K562 (cell line): ENCODE results near the gene UBXN1. TPM values are rescaled to one million over a fixed set of nuclear protein-coding genes. Genes with fewer than 3 reads are reported as not detected.

Experiments
- ATAC-seq: fragments of 200-7000 bp; cut with Tn5 transposase; 3 replicates; pipeline ENCODE4 v1.9.1; 2020; ENCODE audit warnings: moderate library complexity
- BruUV-seq: library from RNA; stranded (reverse); fragments of 400-500 nt; replicated peaks from 2 replicates; lab custom pipeline; 2021; lab: Mats Ljungman, UMichigan
- CTCF ChIA-PET: fragments of 300-600 bp; formaldehyde crosslinking; extraction: SDS; loops from one replicate; lab custom pipeline; 2021; ENCODE audit warnings: low intra/inter-chr PET ratio; lab: Yijun Ruan, JAX
- POLR2A ChIA-PET: fragments of 300-600, 350-650 bp; sonication (Branson Sonifier 250); formaldehyde crosslinking; extraction: SDS; loops from one replicate; lab custom pipeline; 2021; ENCODE audit warnings: antibody characterized with exemption, inconsistent platforms; lab: Yijun Ruan, JAX
- DNase-seq, 4 experiments: peaks; one replicate each; pipeline versions ENCODE4 v3.0.0 to v3.0.0-alpha.2; 2011 to 2018; ENCODE audit warnings: low spot score in 3 of 4, mixed read lengths in 3 of 4; ENCODE audit errors: extremely low read depth in 1 of 4
- FAIRE-seq: peaks from 2 replicates; lab custom pipeline; 2011; peaks lifted over from hg19 to GRCh38; lab: Jason Lieb, UNC
- H2AFZ ChIP-seq: 2 replicates; pipeline ENCODE4 v1.6.0; 2011; ENCODE audit warnings: low read depth, low read length, control low read depth, inconsistent platforms
- H3K27ac ChIP-seq: fragments of 200-600 bp; 3 replicates; pipeline ENCODE4 v1.8.0; 2011; ENCODE audit warnings: low read depth, mild to moderate bottlenecking, control low read depth, inconsistent platforms, low read length, moderate library complexity, mixed read lengths; ENCODE audit errors: extremely low read depth
- H3K27me3 ChIP-seq, 2 experiments: fragments of 300-600 bp in 1 of 2; 2 replicates in 1 of 2; 3 replicates in 1 of 2; pipeline versions ENCODE4 v1.6.0 to v1.8.0; 2011; ENCODE audit warnings: inconsistent platforms in 2 of 2, low read length in 2 of 2, mild to moderate bottlenecking in 1 of 2, mixed read lengths in 1 of 2, moderate library complexity in 1 of 2; ENCODE audit not compliant: control insufficient read depth in 2 of 2, insufficient read depth in 2 of 2
- H3K36me3 ChIP-seq: fragments of 300-600 bp; 3 replicates; pipeline ENCODE4 v1.8.0; 2011; ENCODE audit warnings: mild to moderate bottlenecking, low read length, inconsistent platforms; ENCODE audit not compliant: control insufficient read depth, insufficient read depth
- H3K4me1 ChIP-seq, 2 experiments: fragments of 200-600 bp in 1 of 2; replicated peaks in 1 of 2; 2 replicates in 1 of 2; 3 replicates in 1 of 2; pipeline versions ENCODE4 v1.5.1 to v1.8.0; 2011; ENCODE audit warnings: inconsistent platforms in 2 of 2, low read length in 2 of 2, mild to moderate bottlenecking in 1 of 2, mixed read lengths in 1 of 2, moderate library complexity in 1 of 2; ENCODE audit not compliant: control insufficient read depth in 2 of 2, insufficient read depth in 2 of 2
- H3K4me2 ChIP-seq: 2 replicates; pipeline ENCODE4 v1.6.1; 2011; ENCODE audit warnings: low read length, control low read depth, inconsistent platforms, mixed read lengths; ENCODE audit not compliant: insufficient read depth
- H3K4me3 ChIP-seq: fragments of 200-600 bp; sonication (generic), shearing (Covaris generic); 2 replicates; pipeline ENCODE4 v1.5.1; 2016; ENCODE audit warnings: control low read depth, inconsistent platforms
- H3K79me2 ChIP-seq: fragments of 200-600 bp; 3 replicates; pipeline ENCODE4 v1.8.0; 2011; ENCODE audit warnings: low read length, inconsistent platforms; ENCODE audit not compliant: control insufficient read depth, insufficient read depth
- H3K9ac ChIP-seq, 2 experiments: 2 replicates each; pipeline versions ENCODE4 v1.6.0 to v1.6.1; 2011; ENCODE audit warnings: low read depth in 2 of 2, low read length in 2 of 2, control low read depth in 1 of 2, inconsistent platforms in 1 of 2, mild to moderate bottlenecking in 1 of 2, mixed read lengths in 1 of 2; ENCODE audit not compliant: insufficient read depth in 1 of 2
- H3K9me1 ChIP-seq: one replicate; pipeline ENCODE4 v1.6.0; 2011; ENCODE audit warnings: inconsistent platforms, mild to moderate bottlenecking, low read length, moderate library complexity; ENCODE audit not compliant: control insufficient read depth, insufficient read depth
- H3K9me3 ChIP-seq: replicated peaks from 2 replicates; pipeline ENCODE4 v1.5.1; 2011; ENCODE audit warnings: low read depth, low read length, inconsistent platforms; ENCODE audit not compliant: control insufficient read depth, insufficient read depth
- H4K20me1 ChIP-seq: replicated peaks from 2 replicates; pipeline ENCODE4 v1.6.1; 2011; ENCODE audit warnings: low read length, inconsistent platforms, mixed read lengths; ENCODE audit not compliant: control insufficient read depth, insufficient read depth
- IRF2 ChIP-seq: sonication (generic); formaldehyde crosslinking; IDR thresholded peaks from 2 replicates; pipeline ENCODE4 v1.8.1; 2022; ENCODE audit warnings: mild to moderate bottlenecking, missing genetic modification reagents
- KAT2B ChIP-seq: IDR thresholded peaks from one replicate; pipeline ENCODE4 v1.6.1; 2012; ENCODE audit warnings: low read depth, mild to moderate bottlenecking, control low read depth, inconsistent platforms, low read length, moderate library complexity
- SMAD4 ChIP-seq: fragments of 250-450 bp; sonication (Bioruptor Pico); conservative IDR thresholded peaks from 2 replicates; pipeline ENCODE4 v1.8.0; 2021; ENCODE audit warnings: inconsistent platforms, mild to moderate bottlenecking, moderate library complexity
- TFAP4 ChIP-seq: sonication (generic); formaldehyde crosslinking; IDR thresholded peaks from 2 replicates; pipeline ENCODE4 v1.8.0; 2022; ENCODE audit warnings: missing genetic modification reagents, mild to moderate bottlenecking, moderate library complexity, borderline replicate concordance
- WGBS: fragments of 100-300 bp; shearing (Covaris generic); methylation state at CpG from one replicate; pipeline ENCODE4 v1.1.6; 2016; ENCODE audit warnings: low coverage, mixed read lengths; ENCODE audit not compliant: insufficient coverage; ENCODE audit errors: missing lambda C conversion rate; 5-methylcytosine and 5-hydroxymethylcytosine counted together
- in situ Hi-C: fragments of 300-500 bp; cut with MboI; formaldehyde crosslinking; loops from 4 replicates; pipeline ENCODE4 v1.15.0; 2018; ENCODE audit warnings: inconsistent platforms, mixed read lengths
- intact Hi-C: fragments of 100-400 bp; cut with micrococcal nuclease; formaldehyde crosslinking; loops from 2 replicates; pipeline ENCODE4 v1.14.2; 2022
- polyA plus RNA-seq, 8 experiments: library from polyadenylated mRNA; depleted of rRNA in 4 of 8; stranded (reverse) in 5 of 8; unstranded in 3 of 8; fragments of >200 nt; fragmentation: Nextera tagmentation in 2 of 8; fragmentation: Illumina TruSeq in 1 of 8; extraction: Ambion mirVana in 2 of 8; extraction: Trizol in 1 of 8; gene quantifications; 2 replicates each; pipeline versions ENCODE4 v1.2.1 to v1.2.3, GENCODE V29; 2011 to 2014; ENCODE audit warnings: inconsistent platforms in 1 of 8, missing spikeins in 1 of 8
- total RNA-seq, 7 experiments: library from RNA; depleted of rRNA in 6 of 7; stranded (reverse); fragments of >200 nt in 6 of 7; fragmentation: Illumina TruSeq in 2 of 7; extraction: Trizol in 2 of 7; gene quantifications; 2 replicates each; pipeline versions ENCODE4 v1.2.1 to v1.2.3, GENCODE V29; 2011 to 2021; ENCODE audit warnings: low replicate concordance in 1 of 7

Gene UBXN1
- total and polyA plus RNA-seq, 9 of the 15 experiments (the other 6 are each of a cell fraction or from before 2014, with no cell fraction given) = 4.8 to 263 (median 99.7) TPM

- TF ChIP-seq SMAD4 (CRISPR knock-in tag) (no peak), KAT2B (no peak)
- TF ChIP-seq, all 486 proteins: peak for 0
These were observed 1.2 kb downstream of the UBXN1 start (continued) for GRCh38 chr11:62677714-62678113.

GRCh38 chr11:62677156-62677555 lies 1.7 kb downstream of the UBXN1 start:
- Histone ChIP-seq H3K27ac (no peak overlapping the region), H3K27me3 (no peaks in the 10 kb centered on the region), H4K20me1 (no peaks in the 10 kb centered on the region), H3K4me2 (peak overlapping the region; percentile 83), H3K4me1 (peaks cover 37 to 51% of the 10 kb centered on the region in 2 experiments; a peak in 4 of 5 replicates), H3K79me2 (peaks cover 58% of the 10 kb centered on the region), H3K9me3 (no peaks in the 10 kb centered on the region), H3K9ac (peak overlapping the region; percentile 85 to 99; a peak in 2 of 4 replicates), H2AFZ (no peak overlapping the region), H3K9me1 (no peaks in the 10 kb centered on the region), H3K4me3 (peak overlapping the region; percentile 81; the same call in 1 of the 2 replicates), H3K36me3 (peaks cover 51% of the 10 kb centered on the region)
- BruUV-seq = no TSS peak
- TF ChIP-seq TFAP4 (CRISPR knock-in tag) (peak; percentile 5; the same call in 1 of the 2 replicates), IRF2 (CRISPR knock-in tag) (no peak)
- no peak for ATAC-seq
- FAIRE-seq = no peak
- ChIA-PET CTCF (no interaction called here), POLR2A (interaction anchor here (0.6 to 5.4 kb wide), 9 partner anchors 10 to 179 kb away, joined by 3 to 57 read pairs (median 5); partner anchors contain the start of genes C11orf98, CSKMT and LRRN4CL)
- WGBS = 42% methylated on average over 6 of the region's 6 CpGs
- intact Hi-C loops (no loop called here), in situ Hi-C loops (no loop called here)
- DNase-seq = no peak
